Hepatocyte (in vitro differentiated cells): ENCODE data around the gene GJD3.

Experiments used
- EZH2 ChIP-seq: fragments of 200-600 bp; sonication (generic); IDR thresholded peaks from 2 replicates; pipeline ENCODE4 v1.6.1; 2016; ENCODE audit warnings: antibody characterized with exemption, mild to moderate bottlenecking, borderline replicate concordance
- EZH2phosphoT487 ChIP-seq: fragments of 200-600 bp; sonication (generic); IDR thresholded peaks from one replicate; pipeline ENCODE4 v1.6.1; 2018; ENCODE audit warnings: antibody characterized with exemption, mild to moderate bottlenecking, low read depth, moderate library complexity; ENCODE audit not compliant: unreplicated experiment, severe bottlenecking

GRCh38 chr17:40364121-40364861 lies at the start of gene GJD3:
- no peak for TF ChIP-seq EZH2phosphoT487
- no peak for TF ChIP-seq EZH2
